Hematopoietic multipotent progenitor cell treated with erythropoietin and hydrocortisone succinate and interleukin-3 and kit ligand, for 17 days (in vitro differentiated cells): Measurements from ENCODE around the gene DLGAP4.
"Not testable (repeated sequence)": the region's sequence is repeated elsewhere in the genome, so short reads cannot be mapped to it uniquely, and the experiment has no call there.

ENCODE experiments used
- DNase-seq: peaks from one replicate; pipeline ENCODE4 v3.0.0-alpha.2; 2015; ENCODE audit warnings: low spot score

The DLGAP4 gene

DNA sequence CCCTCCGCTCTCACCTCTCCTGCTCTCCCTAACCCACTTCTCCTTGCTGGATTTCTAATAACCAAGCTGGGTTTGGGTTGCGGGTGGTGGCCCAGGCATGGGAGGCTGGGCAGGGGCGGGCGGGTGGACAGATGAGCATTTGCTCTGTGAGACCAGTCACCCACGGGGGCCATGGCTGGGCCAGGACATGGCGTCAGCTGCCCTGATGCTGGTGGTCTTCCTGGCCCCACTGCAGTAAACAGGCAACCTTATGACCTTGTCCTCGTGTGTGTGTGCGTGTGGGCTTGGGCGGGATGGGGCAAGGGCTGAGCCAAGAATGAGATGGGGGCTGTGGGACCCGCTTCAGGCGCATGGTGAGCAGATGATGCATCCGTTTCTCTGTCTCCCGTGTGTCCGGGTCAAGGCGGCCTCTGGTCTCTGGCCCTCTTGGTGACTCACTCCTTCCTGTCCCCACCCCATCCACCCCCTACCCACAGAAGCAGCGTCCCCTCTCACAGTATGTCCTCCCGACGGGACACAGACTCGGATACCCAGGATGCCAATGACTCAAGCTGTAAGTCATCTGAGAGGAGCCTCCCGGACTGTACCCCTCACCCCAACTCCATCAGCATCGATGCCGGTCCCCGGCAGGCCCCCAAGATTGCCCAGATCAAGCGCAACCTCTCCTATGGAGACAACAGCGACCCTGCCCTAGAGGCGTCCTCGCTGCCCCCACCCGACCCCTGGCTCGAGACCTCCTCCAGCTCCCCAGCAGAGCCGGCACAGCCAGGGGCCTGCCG is 193.8 kb downstream of the DLGAP4 start:
- DNase-seq = no peak

GRCh38 chr20:36501367-36502006 is 195.3 kb downstream of the DLGAP4 start:
- no peak for DNase-seq

DNA sequence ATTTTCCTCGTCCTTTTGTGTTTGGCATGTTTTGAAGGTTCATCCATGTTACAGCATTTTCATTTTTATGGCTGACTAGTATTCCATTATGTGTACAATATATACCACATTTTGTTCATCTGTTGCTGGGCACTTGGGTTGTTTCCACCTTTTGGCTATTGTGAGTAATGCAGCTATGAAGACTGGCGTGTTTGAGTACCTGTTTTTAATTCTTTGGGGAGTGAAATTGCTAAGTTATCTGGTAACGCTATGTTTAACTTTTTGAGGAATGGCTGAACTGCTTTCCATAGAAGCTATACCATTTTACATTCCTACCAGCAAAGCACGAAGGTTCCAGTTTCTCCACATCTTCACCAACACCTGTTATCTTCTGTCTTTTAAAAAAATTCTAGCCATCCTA is 198.2 kb downstream of the DLGAP4 start:
- DNase-seq = no peak

- DNase-seq = no peak
These were observed 200.1 kb downstream of the DLGAP4 start for GRCh38 chr20:36506253-36506652.

DNA sequence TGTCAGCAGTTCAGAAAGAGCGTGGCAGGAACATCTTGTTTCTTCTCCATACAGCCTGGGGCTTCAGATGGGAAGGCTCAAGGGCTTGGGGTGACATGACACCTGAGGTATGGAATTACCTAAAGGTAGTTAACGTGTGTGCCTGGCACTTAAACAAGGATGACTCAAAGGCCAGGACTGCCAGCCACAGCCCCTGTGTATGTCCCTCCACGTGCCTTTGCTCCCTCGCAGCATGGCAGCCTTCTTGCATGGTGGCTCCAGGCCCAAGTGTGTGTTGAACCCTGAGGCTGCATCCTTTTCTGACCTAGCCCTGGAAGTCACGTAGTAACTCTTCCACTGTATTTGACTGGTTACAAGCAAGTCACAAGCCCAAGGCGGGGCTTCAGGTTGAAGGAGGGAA is 201.6 kb downstream of the DLGAP4 start:
- no peak for DNase-seq

- DNase-seq = no peak
These were observed 213.0 kb downstream of the DLGAP4 start for GRCh38 chr20:36519012-36519719.

GRCh38 chr20:36519944-36520343 is 213.8 kb downstream of the DLGAP4 start:
- no peak for DNase-seq

- no peak for DNase-seq
These were observed 215.4 kb downstream of the DLGAP4 start for GRCh38 chr20:36521526-36521925.

- not testable (repeated sequence) for DNase-seq
These were observed 216.3 kb downstream of the DLGAP4 start for GRCh38 chr20:36522412-36522811.

- DNase-seq = no peak
These were observed 217.2 kb downstream of the DLGAP4 start for GRCh38 chr20:36523341-36523740.

DNA sequence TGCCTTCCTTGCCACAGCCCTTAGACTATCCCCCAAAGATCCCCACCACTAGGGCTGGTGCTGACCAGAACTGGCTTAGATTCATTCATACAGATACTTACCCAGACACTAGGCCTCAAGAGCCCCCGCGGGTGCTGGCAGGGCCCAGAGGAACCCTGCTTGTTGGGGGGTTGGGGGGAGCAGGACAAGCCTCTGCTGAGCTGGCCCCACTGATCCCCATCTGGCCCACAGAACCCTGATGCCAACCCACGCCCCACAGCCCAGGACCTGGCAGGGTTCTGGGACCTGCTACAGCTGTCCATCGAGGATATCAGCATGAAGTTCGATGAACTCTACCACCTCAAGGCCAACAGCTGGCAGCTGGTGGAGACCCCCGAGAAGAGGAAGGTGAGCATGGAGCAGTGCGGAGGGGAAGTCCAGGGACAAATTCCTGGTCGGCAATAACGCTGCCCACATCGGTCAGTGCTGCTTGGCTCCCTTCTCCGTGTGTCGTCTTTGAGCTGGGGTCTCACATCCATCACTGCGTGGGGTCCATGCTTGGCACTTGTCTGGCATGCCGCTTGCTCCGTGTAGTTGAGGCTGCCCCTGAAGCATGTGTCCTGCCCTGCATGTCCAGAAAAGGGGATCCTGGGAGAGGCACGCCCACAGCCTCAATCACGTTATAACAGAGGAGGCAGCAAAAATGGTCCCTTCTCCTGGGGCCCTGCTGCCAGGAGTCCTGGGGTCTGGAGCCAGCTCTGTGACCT is 219.7 kb downstream of the DLGAP4 start:
- no peak for DNase-seq

DNA sequence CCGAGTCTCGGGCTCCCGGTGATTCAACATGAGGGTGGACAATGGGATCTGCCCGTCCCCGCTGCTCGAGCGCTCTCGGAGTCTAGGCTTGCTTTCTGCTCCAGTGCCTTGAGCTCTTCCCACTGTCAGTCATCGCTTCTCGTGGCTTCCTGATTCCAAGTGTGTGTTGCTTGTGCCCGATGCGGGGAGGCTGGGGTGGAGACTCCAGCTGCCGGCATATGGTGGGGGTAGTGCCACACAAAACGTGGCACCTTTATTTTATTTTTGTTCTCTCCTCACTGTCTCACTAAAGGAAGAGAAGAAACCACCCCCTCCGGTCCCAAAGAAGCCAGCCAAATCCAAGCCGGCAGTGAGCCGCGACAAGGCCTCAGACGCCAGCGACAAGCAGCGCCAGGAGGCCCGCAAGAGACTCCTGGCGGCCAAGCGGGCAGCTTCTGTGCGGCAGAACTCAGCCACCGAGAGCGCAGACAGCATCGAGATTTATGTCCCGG is 220.4 kb downstream of the DLGAP4 start:
- DNase-seq = no peak

DNA sequence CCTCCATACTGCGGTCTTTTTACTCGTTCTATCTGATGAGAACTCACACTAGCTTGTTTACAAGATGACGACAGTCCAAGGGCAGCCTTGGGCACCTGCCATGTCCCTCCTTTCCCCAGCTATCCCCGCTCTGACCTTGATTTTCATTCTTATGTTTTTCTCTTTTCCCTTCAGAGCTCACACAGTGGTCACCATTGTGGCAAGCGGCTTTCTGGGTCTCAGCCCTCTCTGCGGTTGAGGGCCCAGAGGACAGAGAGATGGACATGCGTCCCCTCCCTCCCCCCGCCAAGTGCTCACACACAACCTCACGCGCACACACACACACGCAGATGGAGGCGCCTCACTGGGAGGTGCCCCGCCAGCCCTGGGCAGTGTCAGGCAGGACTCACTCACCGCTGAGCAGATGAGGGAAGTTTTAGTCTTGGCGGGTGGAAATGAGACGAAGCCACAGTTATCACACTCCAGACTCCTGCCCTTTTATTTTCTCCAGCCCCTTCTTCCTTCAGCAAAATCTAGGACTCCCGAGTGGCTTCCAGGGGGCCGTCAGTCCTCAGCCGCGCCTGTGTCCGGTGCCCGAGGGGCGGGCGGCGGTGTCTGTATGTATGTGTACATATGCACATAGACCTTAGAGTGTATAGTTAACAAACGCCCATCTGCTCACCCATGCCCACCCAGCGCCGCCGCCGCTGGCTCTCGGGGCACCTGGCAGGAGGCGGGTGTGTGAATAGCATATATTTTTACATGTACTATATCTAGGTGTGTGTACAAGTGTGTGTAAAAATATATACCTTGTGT is 221.4 kb downstream of the DLGAP4 start:
- no peak for DNase-seq

- DNase-seq = no peak
These were observed 222.2 kb downstream of the DLGAP4 start for GRCh38 chr20:36528176-36528874.

GRCh38 chr20:36528875-36529417 is 222.8 kb downstream of the DLGAP4 start:
- no peak for DNase-seq

DNA sequence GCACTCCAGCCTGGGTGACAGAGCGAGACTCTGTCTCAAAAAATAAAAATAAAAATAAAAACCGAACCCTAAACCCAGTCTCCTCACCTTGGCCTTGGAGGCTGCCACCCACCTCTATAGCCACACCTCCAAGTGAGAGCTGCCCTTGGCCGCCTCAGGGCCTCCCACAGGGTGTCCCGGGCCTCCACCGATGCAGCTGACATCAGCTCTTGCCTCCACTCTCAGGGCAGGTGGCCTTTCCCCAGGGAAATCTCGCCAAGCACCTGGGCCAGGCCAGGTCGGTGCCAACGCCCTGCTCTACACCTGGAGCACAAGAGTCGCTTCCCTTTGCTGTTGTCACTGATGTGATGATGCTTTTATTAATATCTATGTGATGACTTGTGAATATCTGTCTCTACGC is 226.2 kb downstream of the DLGAP4 start:
- DNase-seq = no peak

- no peak for DNase-seq
These were observed 226.7 kb downstream of the DLGAP4 start for GRCh38 chr20:36532822-36533221.

DNA sequence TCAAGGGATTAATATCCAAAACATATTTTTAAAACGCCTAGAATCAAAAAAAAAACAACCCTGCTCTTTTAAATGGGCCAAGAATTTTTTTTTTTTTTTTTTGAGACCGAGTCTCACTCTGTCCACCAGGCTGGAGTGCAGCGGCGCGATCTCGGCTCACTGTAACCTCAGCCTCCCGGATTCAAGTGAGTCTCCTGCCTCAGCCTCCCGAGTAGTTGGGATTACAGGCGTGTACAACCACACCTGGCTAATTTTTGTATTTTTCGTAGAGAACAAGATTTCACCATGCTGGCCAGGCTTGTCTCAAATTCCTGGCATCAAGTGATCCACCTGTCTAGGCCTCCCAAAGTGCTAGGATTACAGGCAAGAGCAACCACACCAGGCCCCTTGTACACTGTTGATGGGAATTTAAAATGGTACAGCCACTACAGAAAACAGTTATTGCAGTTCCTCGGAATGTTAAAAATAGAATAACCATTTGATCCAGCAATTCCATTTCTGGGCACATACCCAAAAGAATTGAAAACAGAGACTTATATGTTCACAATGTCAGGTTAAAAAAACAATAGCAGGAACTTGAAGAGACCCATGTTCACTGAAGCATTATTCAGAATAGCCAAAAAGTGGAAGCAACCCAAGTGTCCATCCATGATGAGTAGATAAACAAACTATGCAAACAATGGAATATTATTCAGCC is 232.0 kb downstream of the DLGAP4 start:
- no peak for DNase-seq

DNA sequence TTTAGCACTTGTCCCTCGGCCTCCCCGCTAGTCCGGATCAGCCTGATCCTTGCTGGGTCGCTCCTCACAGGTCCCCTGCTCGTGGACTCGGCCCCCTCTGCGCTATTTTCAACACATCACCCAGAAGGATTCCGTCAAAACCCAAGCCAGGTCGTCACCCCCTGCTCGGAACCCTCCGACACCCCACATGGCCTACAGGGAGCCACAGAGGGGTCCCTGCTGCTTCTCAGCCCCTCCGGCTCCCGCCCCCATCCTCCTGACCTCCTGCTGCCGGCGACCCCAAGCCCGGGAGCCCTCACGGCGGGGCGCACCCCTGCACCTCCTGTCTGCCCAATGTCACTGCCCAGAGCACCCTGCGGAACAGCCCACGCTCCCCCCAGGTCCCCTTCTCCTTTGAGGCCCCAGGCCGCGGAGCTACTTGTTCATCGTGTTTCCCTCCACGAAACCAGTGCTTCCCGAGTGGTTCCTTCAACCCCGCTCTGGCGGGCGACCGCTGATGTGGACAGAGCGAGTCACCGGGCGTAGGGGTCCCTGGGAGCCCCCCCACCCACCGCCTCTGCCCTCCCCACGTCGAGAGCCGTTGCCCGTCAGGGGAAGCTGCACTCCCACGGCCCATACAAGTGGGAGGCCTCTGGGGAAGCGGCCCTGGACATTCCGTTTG is 234.5 kb downstream of the DLGAP4 start:
- no peak for DNase-seq
